Measurements from ENCODE around the gene CCDC8. TPM values are rescaled to one million over a fixed set of nuclear protein-coding genes. Genes with fewer than 3 reads are reported as not detected.

The CCDC8 gene
- total RNA-seq, 2 experiments from 2014 or later: not detected

- peaks cover 5 to 7% of the 10 kb centered on the region in 2 experiments for H3K9me3 ChIP-seq (ENCODE audit: control insufficient read depth in 1 of 2, insufficient read depth in 1 of 2, low read length in 2 of 2)
- POLR2A ChIA-PET: no interaction called here
- Mint-ChIP-seq H3K4me1 (ENCODE audit: low read depth) (no peaks in the 10 kb centered on the region), H3K36me3 (ENCODE audit: low read depth) (no peaks in the 10 kb centered on the region), H3K4me3 (no peak overlapping the region), H3K27me3 (peaks cover 43% of the 10 kb centered on the region), H3K9me3 (peaks cover 7% of the 10 kb centered on the region), H3K27ac (no peak overlapping the region)
- intact Hi-C loops (cut with DNase I, micrococcal nuclease): no loop called here
- DNase-seq: no peak
- no peak overlapping the region for H3K27ac ChIP-seq (ENCODE audit: low read depth in 1 of 2, low read length in 2 of 2)
- H3K36me3 ChIP-seq (ENCODE audit: insufficient read depth, low read length): no peaks in the 10 kb centered on the region
- no peaks in the 10 kb centered on the region for H3K27me3 ChIP-seq (ENCODE audit: control insufficient read depth in 1 of 2, insufficient read depth in 2 of 2, low read length in 2 of 2)
- H3K4me1 ChIP-seq (ENCODE audit: insufficient read depth, low read length): no peaks in the 10 kb centered on the region
- no peak overlapping the region for H3K4me3 ChIP-seq (ENCODE audit: low read length)
- CTCF ChIA-PET: no interaction called here
- ATAC-seq (ENCODE audit: poor library complexity): no peak
- no peak for TF ChIP-seq CTCF (IDR thresholded peaks at IDR 0.05)
Measured at GRCh38 chr19:46447824-46448223, 34.5 kb upstream of the CCDC8 start.

GRCh38 chr19:46447006-46447405 is 33.6 kb upstream of the CCDC8 start:
- no peak overlapping the region for H3K4me3 ChIP-seq (ENCODE audit: low read length)
- no peaks in the 10 kb centered on the region for H3K36me3 ChIP-seq (ENCODE audit: insufficient read depth, low read length)
- H3K4me3 Mint-ChIP-seq: no peak overlapping the region
- DNase-seq: no peak
- no peaks in the 10 kb centered on the region for H3K36me3 Mint-ChIP-seq (ENCODE audit: low read depth)
- intact Hi-C loops (cut with DNase I, micrococcal nuclease): no loop called here
- no peak overlapping the region for H3K27ac ChIP-seq (ENCODE audit: low read depth in 1 of 2, low read length in 2 of 2)
- no peak overlapping the region for H3K27ac Mint-ChIP-seq
- no peak for TF ChIP-seq CTCF (IDR thresholded peaks at IDR 0.05)
- no peak for ATAC-seq (ENCODE audit: poor library complexity)
- H3K27me3 ChIP-seq (ENCODE audit: control insufficient read depth in 1 of 2, insufficient read depth in 2 of 2, low read length in 2 of 2): no peaks in the 10 kb centered on the region
- H3K4me1 ChIP-seq (ENCODE audit: insufficient read depth, low read length): no peaks in the 10 kb centered on the region
- peaks cover 5 to 7% of the 10 kb centered on the region in 2 experiments for H3K9me3 ChIP-seq (ENCODE audit: control insufficient read depth in 1 of 2, insufficient read depth in 1 of 2, low read length in 2 of 2)
- H3K9me3 Mint-ChIP-seq: peaks cover 7% of the 10 kb centered on the region
- ChIA-PET CTCF (no interaction called here), POLR2A (no interaction called here)
- H3K27me3 Mint-ChIP-seq: peaks cover 38% of the 10 kb centered on the region
- no peaks in the 10 kb centered on the region for H3K4me1 Mint-ChIP-seq (ENCODE audit: low read depth)

GRCh38 chr19:46446021-46446420 is 32.7 kb upstream of the CCDC8 start:
- Histone ChIP-seq H3K27me3 (ENCODE audit: control insufficient read depth in 1 of 2, insufficient read depth in 2 of 2, low read length in 2 of 2) (no peaks in the 10 kb centered on the region), H3K27ac (ENCODE audit: low read depth in 1 of 2, low read length in 2 of 2) (no peak overlapping the region), H3K4me1 (ENCODE audit: insufficient read depth, low read length) (no peaks in the 10 kb centered on the region), H3K9me3 (ENCODE audit: control insufficient read depth in 1 of 2, insufficient read depth in 1 of 2, low read length in 2 of 2) (peaks cover 5 to 7% of the 10 kb centered on the region in 2 experiments), H3K4me3 (ENCODE audit: low read length) (no peak overlapping the region), H3K36me3 (ENCODE audit: insufficient read depth, low read length) (no peaks in the 10 kb centered on the region)
- H3K36me3 Mint-ChIP-seq (ENCODE audit: low read depth): no peaks in the 10 kb centered on the region
- H3K4me1 Mint-ChIP-seq (ENCODE audit: low read depth): no peaks in the 10 kb centered on the region
- no peak for ATAC-seq (ENCODE audit: poor library complexity)
- no peak overlapping the region for H3K4me3 Mint-ChIP-seq
- CTCF ChIA-PET: no interaction called here
- TF ChIP-seq CTCF (IDR thresholded peaks at IDR 0.05): no peak
- H3K27me3 Mint-ChIP-seq: peaks cover 28% of the 10 kb centered on the region
- H3K27ac Mint-ChIP-seq: no peak overlapping the region
- POLR2A ChIA-PET: no interaction called here
- H3K9me3 Mint-ChIP-seq: peaks cover 7% of the 10 kb centered on the region
- DNase-seq: no peak
- intact Hi-C loops (cut with DNase I, micrococcal nuclease): no loop called here
